Bronchial epithelial cell (primary cell): Measurements from ENCODE around the gene CALY. TPM values are rescaled to one million over a fixed set of nuclear protein-coding genes. Genes with fewer than 3 reads are reported as not detected.

ENCODE experiments used
- DNase-seq: peaks from one replicate; pipeline ENCODE4 v3.0.0-alpha.2; 2010; ENCODE audit warnings: low read depth
- FAIRE-seq: peaks from 2 replicates; lab custom pipeline; 2011; peaks lifted over from hg19 to GRCh38; lab: Jason Lieb, UNC
- H3K27me3 ChIP-seq: 2 replicates; pipeline ENCODE4 v1.5.1; 2011; ENCODE audit warnings: low read length; ENCODE audit not compliant: control insufficient read depth, insufficient read depth
- H3K36me3 ChIP-seq: 2 replicates; pipeline ENCODE4 v1.5.1; 2011; ENCODE audit warnings: low read length; ENCODE audit not compliant: control insufficient read depth, insufficient read depth
- H3K4me3 ChIP-seq: 2 replicates; pipeline ENCODE4 v1.5.1; 2011; ENCODE audit warnings: mild to moderate bottlenecking, low read depth, low read length, control low read depth
- total RNA-seq: library from RNA; depleted of rRNA; stranded (reverse); fragments of >200 nt; gene quantifications from 2 replicates; pipeline ENCODE4 v1.2.1, GENCODE V29; 2014
- TF ChIP-seq, protein P1 (sequence below): IDR thresholded peaks from 2 replicates; pipeline ENCODE4 v1.5.1; 2011; ENCODE audit warnings: mild to moderate bottlenecking, moderate library complexity, low read length, control low read depth, inconsistent platforms; ENCODE audit not compliant: insufficient read depth, severe bottlenecking

CALY gene
- total RNA-seq, 1 donor from 2014 or later = not detected

GRCh38 chr10:133318494-133319127 is 18.1 kb downstream of the CALY start:
- peak; percentile 20 for DNase-seq
- no peaks in the 10 kb centered on the region for H3K36me3 ChIP-seq
- no peak for FAIRE-seq
- TF ChIP-seq, protein P1, sequence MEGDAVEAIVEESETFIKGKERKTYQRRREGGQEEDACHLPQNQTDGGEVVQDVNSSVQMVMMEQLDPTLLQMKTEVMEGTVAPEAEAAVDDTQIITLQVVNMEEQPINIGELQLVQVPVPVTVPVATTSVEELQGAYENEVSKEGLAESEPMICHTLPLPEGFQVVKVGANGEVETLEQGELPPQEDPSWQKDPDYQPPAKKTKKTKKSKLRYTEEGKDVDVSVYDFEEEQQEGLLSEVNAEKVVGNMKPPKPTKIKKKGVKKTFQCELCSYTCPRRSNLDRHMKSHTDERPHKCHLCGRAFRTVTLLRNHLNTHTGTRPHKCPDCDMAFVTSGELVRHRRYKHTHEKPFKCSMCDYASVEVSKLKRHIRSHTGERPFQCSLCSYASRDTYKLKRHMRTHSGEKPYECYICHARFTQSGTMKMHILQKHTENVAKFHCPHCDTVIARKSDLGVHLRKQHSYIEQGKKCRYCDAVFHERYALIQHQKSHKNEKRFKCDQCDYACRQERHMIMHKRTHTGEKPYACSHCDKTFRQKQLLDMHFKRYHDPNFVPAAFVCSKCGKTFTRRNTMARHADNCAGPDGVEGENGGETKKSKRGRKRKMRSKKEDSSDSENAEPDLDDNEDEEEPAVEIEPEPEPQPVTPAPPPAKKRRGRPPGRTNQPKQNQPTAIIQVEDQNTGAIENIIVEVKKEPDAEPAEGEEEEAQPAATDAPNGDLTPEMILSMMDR = peak; percentile 91
- H3K27me3 ChIP-seq = no peaks in the 10 kb centered on the region
- peak overlapping the region; percentile 27 for H3K4me3 ChIP-seq

DNA sequence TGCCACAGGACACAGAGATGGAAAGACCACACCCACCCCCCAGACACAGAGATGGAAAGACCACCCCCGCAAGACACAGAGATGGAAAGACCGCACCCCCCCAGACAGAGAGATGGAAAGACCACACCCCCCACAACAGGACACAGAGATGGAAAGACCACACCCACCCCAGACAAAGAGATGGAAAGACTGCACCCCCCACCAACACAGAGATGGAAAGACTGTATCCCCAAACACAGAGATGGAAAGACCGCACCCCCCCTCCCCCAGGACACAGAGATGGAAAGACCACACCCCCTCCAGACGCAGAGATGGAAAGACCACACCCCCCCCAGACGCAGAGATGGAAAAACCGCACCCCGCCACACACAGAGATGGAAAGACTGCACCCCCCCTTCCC is 20.0 kb downstream of the CALY start:
- Histone ChIP-seq H3K27me3 (no peaks in the 10 kb centered on the region), H3K4me3 (no peak overlapping the region), H3K36me3 (no peaks in the 10 kb centered on the region)
- FAIRE-seq (no peak), DNase-seq (no peak)
- TF ChIP-seq, protein P1 = no peak

GRCh38 chr10:133316266-133316665 is 20.4 kb downstream of the CALY start:
- DNase-seq = no peak
- FAIRE-seq = no peak
- H3K27me3 ChIP-seq = no peaks in the 10 kb centered on the region
- H3K4me3 ChIP-seq = no peak overlapping the region
- no peaks in the 10 kb centered on the region for H3K36me3 ChIP-seq
- TF ChIP-seq, protein P1 = no peak

DNA sequence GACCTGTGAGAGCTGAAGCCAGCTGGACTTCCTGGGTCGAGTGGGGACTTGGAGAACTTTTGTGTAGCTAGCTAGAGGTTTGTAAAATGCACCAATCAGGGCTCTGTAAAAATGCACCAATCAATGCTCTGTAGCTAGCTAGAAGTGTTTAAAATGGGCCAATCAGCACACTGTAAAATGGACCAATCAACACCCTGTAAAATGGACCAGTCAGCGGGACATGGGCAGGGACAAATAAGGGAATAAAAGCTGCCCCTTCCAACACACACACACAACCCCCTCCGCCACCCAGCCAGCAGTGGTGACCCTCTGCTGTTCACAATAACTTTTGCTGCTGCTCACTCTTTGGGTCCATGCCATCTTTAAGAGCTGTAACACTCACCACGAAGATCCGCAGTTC is 20.8 kb downstream of the CALY start:
- TF ChIP-seq, protein P1 = no peak
- Histone ChIP-seq H3K4me3 (no peak overlapping the region), H3K27me3 (no peaks in the 10 kb centered on the region), H3K36me3 (no peaks in the 10 kb centered on the region)
- DNase-seq (peak; percentile 12), FAIRE-seq (no peak)

DNA sequence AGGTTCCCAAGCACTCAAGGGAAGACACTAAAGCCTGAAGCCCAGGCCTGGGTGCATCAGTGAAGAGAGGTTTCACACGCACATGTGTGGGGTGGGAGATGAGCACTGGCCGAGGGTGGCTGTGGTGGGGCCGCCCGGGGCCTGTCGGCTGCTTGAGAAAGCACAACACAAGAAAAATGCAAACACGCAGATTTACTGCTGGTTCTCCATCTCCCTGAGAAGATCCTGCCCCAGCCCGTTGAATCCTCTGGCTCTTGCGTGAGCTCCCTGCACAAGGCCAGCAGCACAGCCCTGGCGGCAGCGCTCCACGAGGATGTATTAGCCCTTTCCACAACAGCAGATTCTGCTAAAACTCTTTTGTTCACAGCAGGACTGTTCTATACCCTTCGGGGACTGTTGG is 21.8 kb downstream of the CALY start:
- H3K27me3 ChIP-seq = no peaks in the 10 kb centered on the region
- H3K4me3 ChIP-seq = no peak overlapping the region
- TF ChIP-seq, protein P1 = no peak
- FAIRE-seq = no peak
- no peak for DNase-seq
- no peaks in the 10 kb centered on the region for H3K36me3 ChIP-seq

DNA sequence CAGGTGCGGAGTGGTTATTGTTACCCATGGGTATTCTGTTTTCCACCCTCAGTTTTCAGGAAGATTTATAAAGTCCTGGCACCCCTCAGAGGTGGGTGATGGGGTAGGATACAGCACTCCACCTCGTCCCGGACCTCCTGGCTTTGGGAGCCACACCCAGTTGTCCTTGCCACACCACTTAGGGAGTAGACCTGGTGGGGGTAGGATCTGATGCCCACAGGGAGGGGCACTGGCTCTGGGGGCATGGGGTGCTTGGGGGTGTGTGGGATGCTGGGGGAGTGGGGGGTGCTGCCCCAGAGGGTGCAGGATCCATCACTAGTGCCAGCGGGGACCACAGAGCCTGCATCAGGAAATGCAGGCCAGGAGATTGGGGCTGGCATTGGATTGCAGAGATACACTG is 23.5 kb downstream of the CALY start:
- no peaks in the 10 kb centered on the region for H3K27me3 ChIP-seq
- no peak for DNase-seq
- TF ChIP-seq, protein P1 = no peak
- no peaks in the 10 kb centered on the region for H3K36me3 ChIP-seq
- FAIRE-seq = no peak
- H3K4me3 ChIP-seq = no peak overlapping the region
